H1 (cell line): ENCODE data around the gene TMEM254. TPM values are rescaled to one million over a fixed set of nuclear protein-coding genes. Genes with fewer than 3 reads are reported as not detected.

Experiments
- CTCF ChIA-PET: fragments of 300-600 bp; sonication (Branson Sonifier 250); formaldehyde crosslinking; loops from one replicate; lab custom pipeline; 2021; ENCODE audit not compliant: partially characterized antibody; lab: Charles Lee
- POLR2A ChIA-PET: fragments of 300-600 bp; sonication (Branson Sonifier 250); formaldehyde crosslinking; loops from one replicate; lab custom pipeline; 2021; ENCODE audit warnings: inconsistent platforms; ENCODE audit not compliant: partially characterized antibody; lab: Charles Lee
- DNase-seq, 2 experiments: peaks; one replicate each; pipeline versions ENCODE4 v3.0.0 to v3.0.0-alpha.2; 2010 to 2022; ENCODE audit warnings: low spot score in 2 of 2, low read depth in 1 of 2, mixed read lengths in 1 of 2
- FAIRE-seq: peaks from 2 replicates; lab custom pipeline; 2011; peaks lifted over from hg19 to GRCh38; lab: Jason Lieb, UNC
- H2AFZ ChIP-seq: 2 replicates; pipeline ENCODE4 v1.8.1; 2012; ENCODE audit warnings: low read length, inconsistent platforms
- H2AK5ac ChIP-seq: 2 replicates; pipeline ENCODE4 v1.6.1; 2013; ENCODE audit warnings: low read depth, low read length
- H2BK120ac ChIP-seq: replicated peaks from 2 replicates; pipeline ENCODE3; 2013; ENCODE audit warnings: low read depth, low read length, inconsistent platforms
- H2BK12ac ChIP-seq: 2 replicates; pipeline ENCODE4 v1.6.1; 2013; ENCODE audit warnings: low read depth, low read length
- H2BK15ac ChIP-seq: 2 replicates; pipeline ENCODE4 v1.6.1; 2013; ENCODE audit warnings: low read length
- H2BK20ac ChIP-seq: 2 replicates; pipeline ENCODE4 v1.6.1; 2013; ENCODE audit warnings: low read length
- H2BK5ac ChIP-seq: 2 replicates; pipeline ENCODE4 v1.6.1; 2013; ENCODE audit warnings: low read depth, low read length
- H3K14ac ChIP-seq: 2 replicates; pipeline ENCODE4 v1.6.1; 2013; ENCODE audit warnings: inconsistent platforms; ENCODE audit not compliant: insufficient read length
- H3K18ac ChIP-seq: 2 replicates; pipeline ENCODE4 v1.6.1; 2013; ENCODE audit warnings: low read length; ENCODE audit errors: extremely low read depth
- H3K23ac ChIP-seq: 2 replicates; pipeline ENCODE4 v1.6.1; 2013; ENCODE audit warnings: inconsistent platforms; ENCODE audit not compliant: insufficient read length
- H3K23me2 ChIP-seq: 2 replicates; pipeline ENCODE4 v1.6.1; 2013; ENCODE audit warnings: low read depth, low read length
- H3K27ac ChIP-seq: 2 replicates; pipeline ENCODE4 v1.6.1; 2011; ENCODE audit warnings: low read depth, low read length, inconsistent platforms
- H3K27me3 ChIP-seq, 4 experiments: replicated peaks in 1 of 4; 1 replicate in 1 of 4; 2 replicates in 3 of 4; pipeline versions ENCODE4 v1.6.1 to v1.8.1; 2011 to 2013; ENCODE audit warnings: low read length in 3 of 4, mild to moderate bottlenecking in 3 of 4, inconsistent platforms in 2 of 4, mixed read lengths in 2 of 4, moderate library complexity in 1 of 4; ENCODE audit not compliant: control insufficient read depth in 3 of 4, insufficient read depth in 3 of 4; ENCODE audit errors: extremely low read depth in 1 of 4
- H3K36me3 ChIP-seq, 4 experiments: 2 replicates each; pipeline versions ENCODE4 v1.6.1 to v1.8.1; 2011 to 2013; ENCODE audit warnings: mild to moderate bottlenecking in 4 of 4, low read length in 3 of 4, moderate library complexity in 2 of 4, control low read depth in 1 of 4, inconsistent platforms in 1 of 4; ENCODE audit not compliant: insufficient read depth in 4 of 4, control insufficient read depth in 2 of 4
- H3K4ac ChIP-seq: replicated peaks from 2 replicates; pipeline ENCODE3; 2013; ENCODE audit warnings: low read length, low read depth, mixed read lengths, inconsistent platforms; ENCODE audit not compliant: insufficient read length
- H3K4me1 ChIP-seq, 4 experiments: replicated peaks in 1 of 4; 1 replicate in 1 of 4; 2 replicates in 3 of 4; pipeline versions ENCODE4 v1.6.1 to v1.8.1; 2011 to 2013; ENCODE audit warnings: low read length in 3 of 4, inconsistent platforms in 2 of 4, mixed read lengths in 1 of 4; ENCODE audit not compliant: insufficient read depth in 4 of 4, control insufficient read depth in 3 of 4
- H3K4me2 ChIP-seq, 2 experiments: 2 replicates each; pipeline versions ENCODE4 v1.6.1 to v1.8.1; 2011 to 2013; ENCODE audit warnings: low read depth in 2 of 2, low read length in 2 of 2, control low read depth in 1 of 2, inconsistent platforms in 1 of 2, mild to moderate bottlenecking in 1 of 2; ENCODE audit not compliant: insufficient read depth in 1 of 2
- H3K4me3 ChIP-seq, 4 experiments: fragments of 200-600, 300-600 bp in 1 of 4; sonication (generic), shearing (Covaris generic), sonication (Bioruptor Twin) in 1 of 4; 2 replicates each; pipeline versions ENCODE4 v1.5.1 to v1.8.1; 2011 to 2016; ENCODE audit warnings: low read length in 4 of 4, low read depth in 3 of 4, control low read depth in 2 of 4, inconsistent platforms in 2 of 4, mild to moderate bottlenecking in 2 of 4, mixed read lengths in 1 of 4, moderate library complexity in 1 of 4; ENCODE audit not compliant: insufficient read depth in 2 of 4; ENCODE audit errors: extremely low read depth in 1 of 4
- H3K56ac ChIP-seq: replicated peaks from 2 replicates; pipeline ENCODE3; 2013; ENCODE audit warnings: low read depth, mild to moderate bottlenecking, mixed read lengths, low read length, inconsistent platforms; ENCODE audit not compliant: insufficient read length
- H3K79me1 ChIP-seq: 2 replicates; pipeline ENCODE4 v1.6.1; 2013; ENCODE audit warnings: low read depth, low read length, control low read depth
- H3K79me2 ChIP-seq, 2 experiments: 2 replicates each; pipeline versions ENCODE4 v1.6.1 to v1.8.1; 2012 to 2013; ENCODE audit warnings: low read length in 2 of 2, mild to moderate bottlenecking in 2 of 2, inconsistent platforms in 1 of 2; ENCODE audit not compliant: insufficient read depth in 2 of 2, control insufficient read depth in 1 of 2
- H3K9ac ChIP-seq, 4 experiments: replicated peaks in 1 of 4; 1 replicate in 1 of 4; 2 replicates in 3 of 4; pipeline versions ENCODE4 v1.6.1 to v1.8.1; 2011 to 2013; ENCODE audit warnings: low read depth in 3 of 4, low read length in 3 of 4, control low read depth in 2 of 4, mild to moderate bottlenecking in 2 of 4, moderate library complexity in 2 of 4, inconsistent platforms in 1 of 4; ENCODE audit errors: extremely low read depth in 1 of 4
- H3K9me3 ChIP-seq, 2 experiments: 2 replicates each; pipeline versions ENCODE4 v1.6.1 to v1.8.1; 2012 to 2013; ENCODE audit warnings: mild to moderate bottlenecking in 2 of 2, moderate library complexity in 2 of 2, control low read depth in 1 of 2, inconsistent platforms in 1 of 2, low read depth in 1 of 2, low read length in 1 of 2, mixed read lengths in 1 of 2; ENCODE audit not compliant: insufficient read depth in 2 of 2
- H4K20me1 ChIP-seq, 2 experiments: replicated peaks in 1 of 2; 2 replicates each; pipeline versions ENCODE3 to v1.8.1; 2011 to 2013; ENCODE audit warnings: inconsistent platforms in 2 of 2, low read length in 2 of 2, mild to moderate bottlenecking in 1 of 2; ENCODE audit not compliant: insufficient read depth in 2 of 2, control insufficient read depth in 1 of 2
- H4K5ac ChIP-seq: 2 replicates; pipeline ENCODE4 v1.6.1; 2013; ENCODE audit warnings: low read length, low read depth, mixed read lengths, inconsistent platforms; ENCODE audit not compliant: insufficient read length
- H4K8ac ChIP-seq: 2 replicates; pipeline ENCODE4 v1.8.0; 2013; ENCODE audit warnings: mild to moderate bottlenecking, moderate library complexity, low read length, inconsistent platforms; ENCODE audit not compliant: insufficient read depth; ENCODE audit errors: extremely low read depth
- H4K91ac ChIP-seq: replicated peaks from 2 replicates; pipeline ENCODE3; 2013; ENCODE audit warnings: low read length, mixed read lengths, inconsistent platforms; ENCODE audit not compliant: insufficient read length
- BACH1 ChIP-seq: IDR thresholded peaks from 2 replicates; pipeline ENCODE4 v1.6.1; 2012; ENCODE audit warnings: low read length, improper control_type of control experiment
- HDAC6 ChIP-seq: IDR thresholded peaks from one replicate; pipeline ENCODE4 v1.7.1; 2012; ENCODE audit warnings: low read depth, mild to moderate bottlenecking, inconsistent platforms, low read length, moderate library complexity
- JUND ChIP-seq: IDR thresholded peaks from 2 replicates; pipeline ENCODE4 v1.6.1; 2011; ENCODE audit warnings: mild to moderate bottlenecking, improper control_type of control experiment, low read length
- SRF ChIP-seq: IDR thresholded peaks from 2 replicates; pipeline ENCODE4 v1.6.1; 2011; ENCODE audit warnings: mild to moderate bottlenecking, low read depth, low read length, moderate library complexity
- TAF1 ChIP-seq: IDR thresholded peaks from 2 replicates; pipeline ENCODE4 v1.6.1; 2011; ENCODE audit warnings: mild to moderate bottlenecking, low read depth, low read length
- WGBS, 2 experiments: shearing (Covaris generic) in 1 of 2; methylation state at CpG; one replicate each; pipeline versions ENCODE4 v1.1.6 to v1.1.7; 2013 to 2015; ENCODE audit warnings: low lambda C conversion rate in 2 of 2, mixed read lengths in 2 of 2, inconsistent platforms in 1 of 2, low coverage in 1 of 2, missing lambda C conversion rate in 1 of 2; ENCODE audit not compliant: insufficient replicate concordance in 2 of 2, insufficient coverage in 1 of 2, insufficient read length in 1 of 2; ENCODE audit errors: extremely low coverage in 1 of 2, missing lambda C conversion rate in 1 of 2; 5-methylcytosine and 5-hydroxymethylcytosine counted together
- polyA plus RNA-seq, 7 experiments: library from polyadenylated mRNA; depleted of rRNA in 3 of 7; stranded (reverse) in 5 of 7; unstranded in 2 of 7; fragments of >200 nt in 5 of 7; fragments of 200-250 nt in 2 of 7; gene quantifications; 1 replicate in 5 of 7; 2 replicates in 1 of 7; 4 replicates in 1 of 7; pipeline versions ENCODE4 v1.2.1 to v1.2.3, GENCODE V29; 2011 to 2013; ENCODE audit warnings: missing spikeins in 2 of 7, mixed read lengths in 2 of 7
- total RNA-seq: library from RNA; stranded (reverse); fragmentation: NEBNext Ultra II Directional; extraction: Animal tissue kit (Norgen Biotek cat#: 25700); gene quantifications from 2 replicates; pipeline ENCODE4 v1.2.1, GENCODE V29; 2021

The TMEM254 gene
- total and polyA plus RNA-seq, 2 of the 8 experiments (the other 6 are each of a cell fraction or from before 2014, with no cell fraction given) = 26.9 to 61.2 TPM

DNA sequence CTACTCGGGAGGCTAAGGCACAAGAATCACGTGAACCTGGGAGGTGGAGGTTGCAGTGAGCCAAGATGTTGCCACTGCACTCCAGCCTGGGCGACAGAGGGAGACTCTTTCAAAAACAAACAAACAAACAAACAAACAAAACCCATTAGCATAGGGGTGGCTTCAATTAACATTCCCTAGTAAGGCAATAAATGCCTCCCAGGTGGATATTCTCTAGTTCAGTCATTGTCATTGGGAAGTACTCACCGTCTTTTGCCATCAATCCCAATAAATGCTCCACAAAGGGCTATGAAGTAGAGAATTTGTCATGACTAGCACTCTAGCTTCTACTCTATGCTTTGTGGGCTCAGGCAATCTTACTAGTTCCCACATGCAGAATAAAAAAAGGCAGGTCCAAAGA, 11.7 kb upstream of the TMEM254 start:
- Histone ChIP-seq H3K9ac (no peak overlapping the region), H2BK120ac (peak overlapping the region; percentile 92), H3K4me3 (peak overlapping the region in 1 of 4 experiments; percentile 1; a peak in 1 of 8 replicates), H4K91ac (no peak overlapping the region), H3K23me2 (no peaks in the 10 kb centered on the region), H2BK20ac (no peak overlapping the region), H2AK5ac (no peak overlapping the region), H2BK12ac (0 out of 2 replicates have a peak overlapping the region, but pooled peaks have one; percentile 42), H2BK15ac (no peak overlapping the region), H3K36me3 (no peaks in the 10 kb centered on the region), H3K79me1 (no peaks in the 10 kb centered on the region), H4K8ac (no peak overlapping the region), H3K27ac (no peak overlapping the region; the same call in 1 of the 2 replicates), H4K5ac (peak overlapping the region; percentile 80), H2AFZ (no peak overlapping the region), H3K27me3 (no peaks in the 10 kb centered on the region), H3K18ac (no peak overlapping the region), H3K23ac (no peak overlapping the region), H2BK5ac (peak overlapping the region; percentile 27; the same call in 1 of the 2 replicates), H3K14ac (no peak overlapping the region), H3K56ac (no peak overlapping the region), H4K20me1 (no peaks in the 10 kb centered on the region), H3K4me1 (peaks cover 5 to 21% (median 11%) of the 10 kb centered on the region in 4 experiments), H3K79me2 (no peaks in the 10 kb centered on the region), H3K4ac (no peak overlapping the region), H3K9me3 (no peaks in the 10 kb centered on the region), H3K4me2 (no peak overlapping the region)
- CTCF ChIA-PET = interaction anchor here (0.6 to 5.0 kb wide), 11 partner anchors 8 to 77 kb away, joined by 3 to 30 read pairs (median 3); no protein-coding TSS in a partner anchor
- 54% methylated on average over 4 of the region's 4 CpGs; no CpG with 5 or more reads in 1 of the 2 experiments for WGBS, 2 experiments
- POLR2A ChIA-PET = interaction anchor here (1.5 to 6.1 kb wide), 2 partner anchors 12 to 64 kb away, joined by 4 to 31 read pairs; partner anchors contain the start of gene TMEM254
- FAIRE-seq (no peak), DNase-seq (no peak)
- no peak for TF ChIP-seq BACH1
- TF ChIP-seq SRF = peak; percentile 51; the same call in 1 of the 2 replicates
- no peak for TF ChIP-seq TAF1
- TF ChIP-seq JUND = no peak
- no peak for TF ChIP-seq HDAC6
